Measurements from ENCODE around the gene BSG. TPM values are rescaled to one million over a fixed set of nuclear protein-coding genes. Genes with fewer than 3 reads are reported as not detected.

Gene BSG
- total and polyA plus RNA-seq, 10 of the 15 experiments (the other 5 are each of a cell fraction or from before 2014, with no cell fraction given): 2.8 to 297 (median 199) TPM

- peak; percentile 73 for TF ChIP-seq RB1 (IDR thresholded peaks at IDR 0.05; ENCODE audit: borderline replicate concordance)
- TF ChIP-seq SMAD1 (IDR thresholded peaks at IDR 0.05; ENCODE audit: low read depth, partially characterized antibody): no peak
- no peak for TF ChIP-seq EED (IDR thresholded peaks at IDR 0.05; ENCODE audit: low read depth)
- no peak for TF ChIP-seq ZNF622 (IDR thresholded peaks at IDR 0.05)
- TF ChIP-seq ZBTB40 (IDR thresholded peaks at IDR 0.05; ENCODE audit: borderline replicate concordance): no peak
- TF ChIP-seq BCLAF1 (IDR thresholded peaks at IDR 0.05): no peak
- no peak for TF ChIP-seq FOXM1 (IDR thresholded peaks at IDR 0.05; ENCODE audit: low read depth, low read length)
- no peak for TF ChIP-seq RAD21 (IDR thresholded peaks at IDR 0.05; ENCODE audit: insufficient read depth, low read depth, low read length)
- TF ChIP-seq SREBF1 (IDR thresholded peaks at IDR 0.05; ENCODE audit: low read length): no peak
- 0 out of 2 replicates have a peak, but pooled peaks have one; percentile 37 for TF ChIP-seq POLR2AphosphoS2 (IDR thresholded peaks at IDR 0.05; ENCODE audit: low read depth, low read length)
- no peak for TF ChIP-seq CEBPB (IDR thresholded peaks at IDR 0.05; ENCODE audit: borderline replicate concordance in 1 of 2, low read depth in 2 of 2, low read length in 2 of 2)
- TF ChIP-seq CBFB (IDR thresholded peaks at IDR 0.05; ENCODE audit: low read depth): no peak
- TF ChIP-seq PAX8 (IDR thresholded peaks at IDR 0.05): no peak
- no peak for TF ChIP-seq PBX3 (IDR thresholded peaks at IDR 0.05; ENCODE audit: insufficient replicate concordance, low read depth, low read length)
- TF ChIP-seq ZNF217 (IDR thresholded peaks at IDR 0.05): peak; percentile 67
- TF ChIP-seq EZH2 (IDR thresholded peaks at IDR 0.05; ENCODE audit: borderline replicate concordance, control insufficient read depth, low read depth, low read length): no peak
- TF ChIP-seq STAT3 (IDR thresholded peaks at IDR 0.05; ENCODE audit: low read depth, low read length): no peak
- TF ChIP-seq ATF2 (IDR thresholded peaks at IDR 0.05; ENCODE audit: low read length): no peak
- no peak for TF ChIP-seq NFYA (IDR thresholded peaks at IDR 0.05; ENCODE audit: borderline replicate concordance, low read depth, low read length)
- no peak for TF ChIP-seq KAT2A (conservative IDR thresholded peaks at IDR 0.05; ENCODE audit: control insufficient read depth, low read depth, low read length)
Observed at GRCh38 chr19:531009-531752, 41.2 kb upstream of the BSG start (continued).
